Germinal center (tissue), 1 donor: ENCODE measurements around the gene RCAN3.

Source experiments
- DNase-seq: peaks from one replicate; pipeline ENCODE4 v3.0.0; 2012; ENCODE audit warnings: mixed read lengths, low spot score

Gene RCAN3

GRCh38 chr1:24580756-24581155 is 78.1 kb downstream of the RCAN3 start:
- no peak for DNase-seq

- no peak for DNase-seq
Measured at GRCh38 chr1:24584171-24584647, 81.6 kb downstream of the RCAN3 start.

- DNase-seq: no peak
Measured at GRCh38 chr1:24586119-24586518, 83.5 kb downstream of the RCAN3 start.

GRCh38 chr1:24586970-24587820 is 84.6 kb downstream of the RCAN3 start:
- peak; percentile 75 for DNase-seq

GRCh38 chr1:24588573-24588972 is 85.9 kb downstream of the RCAN3 start:
- DNase-seq: no peak

- no peak for DNase-seq
Measured at GRCh38 chr1:24589200-24589599, 86.6 kb downstream of the RCAN3 start.
